Hematopoietic multipotent progenitor cell treated with erythropoietin and hydrocortisone succinate and interleukin-3 and kit ligand, for 8 days (in vitro differentiated cells): Measurements from ENCODE around the gene CDK18.

Experiments
- DNase-seq: peaks from one replicate; pipeline ENCODE4 v3.0.0-alpha.2; 2015

The CDK18 gene

GRCh38 chr1:205525495-205526285 lies 21.2 kb downstream of the CDK18 start:
- no peak for DNase-seq

GRCh38 chr1:205526431-205526830 lies 22.0 kb downstream of the CDK18 start:
- no peak for DNase-seq

GRCh38 chr1:205527931-205528330 lies 23.5 kb downstream of the CDK18 start:
- DNase-seq = no peak

- DNase-seq = no peak
These were observed 24.0 kb downstream of the CDK18 start for GRCh38 chr1:205528446-205528886.

GRCh38 chr1:205528887-205529825 lies 24.7 kb downstream of the CDK18 start:
- peak; percentile 61 for DNase-seq

- no peak for DNase-seq
These were observed 25.6 kb downstream of the CDK18 start for GRCh38 chr1:205530116-205530515.

GRCh38 chr1:205531191-205532025 lies 26.9 kb downstream of the CDK18 start:
- DNase-seq = no peak

- no peak for DNase-seq
These were observed 27.8 kb downstream of the CDK18 start for GRCh38 chr1:205532026-205532898.

- no peak for DNase-seq
These were observed 28.7 kb downstream of the CDK18 start for GRCh38 chr1:205532996-205533735.

- DNase-seq = no peak
These were observed 29.4 kb downstream of the CDK18 start for GRCh38 chr1:205533748-205534443.

- DNase-seq = no peak
These were observed 30.0 kb downstream of the CDK18 start for GRCh38 chr1:205534444-205534985.

- DNase-seq = no peak
These were observed 30.6 kb downstream of the CDK18 start for GRCh38 chr1:205535096-205535495.

GRCh38 chr1:205535866-205536758 lies 31.6 kb downstream of the CDK18 start:
- no peak for DNase-seq

GRCh38 chr1:205536759-205537361 lies 32.4 kb downstream of the CDK18 start:
- DNase-seq = no peak

GRCh38 chr1:205537386-205538018 lies 33.0 kb downstream of the CDK18 start:
- no peak for DNase-seq

GRCh38 chr1:205538235-205538840 lies 33.9 kb downstream of the CDK18 start:
- DNase-seq = no peak

GRCh38 chr1:205541161-205541886 lies 36.9 kb downstream of the CDK18 start:
- no peak for DNase-seq
